GM19438 (cell line): ENCODE data around the gene DNAJB9.

Experiments
- ATAC-seq: cut with Tn5 transposase; IDR thresholded peaks from one replicate; pipeline ENCODE4 v1.9.1; 2021; ENCODE audit warnings: low read depth; ENCODE audit not compliant: unreplicated experiment

The DNAJB9 gene

DNA sequence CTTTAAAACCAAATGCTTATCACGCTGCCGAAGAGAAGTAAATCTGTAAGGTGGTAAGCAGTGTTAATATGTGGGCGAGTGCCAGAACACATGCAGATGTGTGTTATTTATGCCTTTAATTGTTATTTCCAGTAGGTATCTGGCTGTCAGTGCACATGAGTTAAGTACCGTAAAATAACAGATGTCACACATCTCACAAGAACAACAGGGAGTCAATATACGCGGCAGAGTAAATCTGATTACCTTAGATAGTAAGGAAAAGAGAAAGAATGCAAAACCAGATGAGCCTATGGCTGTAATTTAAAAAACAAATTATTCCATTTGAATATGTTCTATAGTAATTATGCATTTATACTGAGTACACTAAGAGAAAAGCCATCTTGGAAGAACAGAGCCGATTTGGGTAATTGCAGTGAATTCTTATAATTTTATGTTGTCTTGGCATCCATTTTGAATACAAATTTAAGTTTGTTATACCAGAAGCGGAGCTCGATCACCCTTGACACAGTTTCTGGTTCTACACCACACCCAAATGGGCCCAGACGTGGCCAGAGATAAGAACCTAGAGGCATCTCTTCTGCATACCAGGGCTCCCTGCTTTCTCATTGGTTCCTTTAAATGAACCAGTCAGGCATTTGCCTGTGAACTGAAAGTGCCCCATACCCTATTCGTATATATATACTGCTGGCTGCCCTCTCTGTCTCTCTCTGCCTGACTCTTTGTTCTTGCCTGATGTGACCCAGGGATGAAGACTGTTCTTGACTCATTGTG lies 34.8 kb downstream of the DNAJB9 start:
- no peak for ATAC-seq

GRCh38 chr7:108605559-108606201 lies 36.0 kb downstream of the DNAJB9 start:
- no peak for ATAC-seq

GRCh38 chr7:108609643-108610042 lies 40.0 kb downstream of the DNAJB9 start:
- no peak for ATAC-seq

DNA sequence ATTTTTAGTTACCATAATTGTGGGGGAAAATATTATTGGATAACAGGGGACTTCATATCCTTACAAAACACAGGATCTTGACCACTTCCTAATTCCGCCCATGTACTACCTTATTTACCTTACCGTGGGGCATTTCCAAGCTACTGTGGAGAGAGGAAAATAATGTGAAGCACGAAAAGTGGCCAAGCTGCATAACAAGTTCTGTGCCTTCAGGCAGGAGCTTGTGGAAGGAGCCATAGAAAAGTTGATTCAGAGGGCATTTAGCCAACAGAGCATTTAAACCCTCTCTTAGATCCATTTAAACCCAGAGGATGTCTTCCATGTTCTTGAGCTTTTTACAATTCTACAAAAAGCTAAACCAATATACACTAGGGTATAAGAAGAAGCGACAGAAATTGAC lies 41.6 kb downstream of the DNAJB9 start:
- no peak for ATAC-seq

DNA sequence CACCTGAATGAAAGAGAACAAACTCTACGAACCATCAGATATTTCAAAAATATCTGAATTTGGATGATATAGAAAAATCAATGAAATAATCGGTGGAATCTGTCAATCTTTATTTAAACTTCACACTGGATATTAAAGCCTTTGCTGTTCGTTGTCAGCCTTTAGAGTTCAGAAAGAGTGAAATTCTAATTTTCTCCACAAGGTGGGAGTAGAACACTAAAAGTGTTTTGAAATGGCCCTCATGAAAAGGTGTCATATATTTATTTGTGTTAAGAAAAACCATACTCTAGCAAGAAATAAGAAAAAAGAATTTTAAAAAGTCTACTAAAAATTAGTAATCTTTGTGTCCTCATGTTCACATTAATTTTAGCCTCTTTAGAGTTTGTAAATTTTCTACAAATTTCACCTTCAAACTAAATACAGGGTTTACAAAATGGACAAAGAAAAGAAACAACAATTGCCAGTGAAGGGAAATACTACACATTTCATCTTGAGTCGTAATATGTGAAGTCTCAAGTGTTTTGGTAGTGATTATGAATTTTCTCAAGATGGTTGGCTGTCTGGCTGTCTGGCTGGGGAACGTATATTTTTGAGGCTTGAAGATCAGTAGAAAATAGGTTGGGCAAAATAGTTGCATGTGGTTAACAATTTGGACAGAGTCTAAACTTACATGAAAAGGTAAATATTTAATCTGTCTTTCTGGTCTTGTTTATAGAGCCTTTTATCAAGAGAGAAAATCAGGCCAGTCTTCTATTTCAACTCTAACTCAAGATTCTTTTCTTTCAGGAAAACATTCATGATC lies 43.7 kb downstream of the DNAJB9 start:
- no peak for ATAC-seq

GRCh38 chr7:108613949-108614381 lies 44.3 kb downstream of the DNAJB9 start:
- ATAC-seq: no peak

DNA sequence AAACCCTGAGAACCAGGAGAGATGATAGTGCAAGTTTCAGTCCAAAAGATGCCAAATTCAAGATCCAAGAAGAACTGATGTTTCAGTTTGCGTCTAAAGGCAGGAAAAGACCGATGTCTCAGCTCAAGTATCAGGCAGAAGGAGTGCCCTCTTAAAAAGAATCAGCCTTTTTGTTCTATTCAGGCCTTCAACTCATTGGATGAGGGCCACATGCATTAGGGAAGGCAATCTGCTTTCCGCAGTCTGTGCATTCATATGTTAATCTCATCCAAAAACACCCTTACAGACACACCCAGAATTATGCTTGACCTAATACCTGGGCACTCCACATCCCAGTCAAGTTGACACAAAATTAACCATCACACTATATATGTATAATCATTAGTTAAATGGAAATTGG lies 45.2 kb downstream of the DNAJB9 start:
- ATAC-seq: no peak

GRCh38 chr7:108618056-108618455 lies 48.4 kb downstream of the DNAJB9 start:
- no peak for ATAC-seq

DNA sequence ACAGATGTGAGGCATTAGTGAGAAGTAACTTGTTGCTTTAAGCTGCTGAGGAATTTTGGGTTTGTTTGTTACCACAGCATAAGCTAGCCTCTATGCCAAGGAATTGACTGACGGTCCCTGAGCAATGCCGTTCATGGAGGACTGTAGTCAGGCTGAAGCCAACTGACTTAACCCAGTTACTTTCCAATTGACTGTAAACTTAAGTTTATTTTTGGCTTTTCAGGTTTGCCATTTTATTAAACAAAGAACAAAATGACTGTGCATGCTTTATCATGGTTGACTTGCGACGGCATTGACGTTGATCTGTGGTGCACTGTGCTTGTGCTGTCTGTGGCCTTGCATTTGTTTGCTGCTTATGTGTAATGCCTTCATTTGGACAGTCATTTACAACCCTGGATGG lies 53.5 kb downstream of the DNAJB9 start:
- peak; percentile 57 for ATAC-seq
